Peyer's patch (tissue), 4 donors: ENCODE data around the gene SEMA4D. TPM values are rescaled to one million over a fixed set of nuclear protein-coding genes. Genes with fewer than 3 reads are reported as not detected.
A peak's percentile ranks its signal among the peaks of the same experiment; 100 is the strongest.

Source experiments
- DNase-seq, 3 donors: peaks; one replicate each; pipeline ENCODE4 v3.0.0-alpha.2; 2017 to 2019
- H3K27ac ChIP-seq, 4 donors: fragments of 200-600 bp; sonication (generic); one replicate each; pipeline ENCODE4 v1.5.1; 2016 to 2019
- H3K27me3 ChIP-seq, 2 donors: fragments of 200-600 bp; sonication (generic); one replicate each; pipeline ENCODE4 v1.5.1; 2019
- H3K36me3 ChIP-seq, 3 donors: fragments of 200-600 bp; sonication (generic); one replicate each; pipeline ENCODE4 v1.5.1; 2016 to 2019
- H3K4me1 ChIP-seq, 4 donors: fragments of 200-600 bp; sonication (generic); one replicate each; pipeline ENCODE4 v1.5.1; 2016 to 2019
- H3K4me3 ChIP-seq, 4 donors: fragments of 200-600 bp; sonication (generic); 1 replicate in 3 of 4; 2 replicates in 1 of 4; pipeline ENCODE4 v1.5.1; 2016 to 2019; ENCODE audit warnings: mild to moderate bottlenecking in 1 of 4
- H3K9me3 ChIP-seq, 4 donors: fragments of 200-600 bp; sonication (generic); one replicate each; pipeline ENCODE4 v1.5.1; 2016 to 2019; ENCODE audit warnings: mild to moderate bottlenecking in 1 of 4
- POLR2A ChIP-seq, 2 donors: fragments of 450-650 bp; IDR thresholded peaks; one replicate each; pipeline ENCODE4 v1.5.1; 2017; ENCODE audit warnings: antibody characterized with exemption in 2 of 2, mild to moderate bottlenecking in 2 of 2, moderate library complexity in 2 of 2
- total RNA-seq, 4 donors: library from RNA; depleted of rRNA; stranded (reverse); fragments of >200 nt; gene quantifications; one replicate each; pipeline ENCODE4 v1.1.0, GENCODE V29; 2016
- TF ChIP-seq, protein P1 (sequence below), 6 experiments: fragments of 450-650 bp in 4 of 6; fragments of 200-600 bp in 2 of 6; sonication (generic) in 1 of 6; IDR thresholded peaks; one replicate each; pipeline ENCODE4 v1.5.1; 2017 to 2019; ENCODE audit warnings: antibody characterized with exemption in 6 of 6, mild to moderate bottlenecking in 3 of 6, moderate library complexity in 1 of 6

SEMA4D gene
- total RNA-seq, 4 donors from 2014 or later, result 24.3 to 124 (median 30.0) TPM

GRCh38 chr9:89360465-89360864 is 137.4 kb downstream of the SEMA4D start:
- no peak for TF ChIP-seq POLR2A (IDR thresholded peaks at IDR 0.05)
- TF ChIP-seq, protein P1, sequence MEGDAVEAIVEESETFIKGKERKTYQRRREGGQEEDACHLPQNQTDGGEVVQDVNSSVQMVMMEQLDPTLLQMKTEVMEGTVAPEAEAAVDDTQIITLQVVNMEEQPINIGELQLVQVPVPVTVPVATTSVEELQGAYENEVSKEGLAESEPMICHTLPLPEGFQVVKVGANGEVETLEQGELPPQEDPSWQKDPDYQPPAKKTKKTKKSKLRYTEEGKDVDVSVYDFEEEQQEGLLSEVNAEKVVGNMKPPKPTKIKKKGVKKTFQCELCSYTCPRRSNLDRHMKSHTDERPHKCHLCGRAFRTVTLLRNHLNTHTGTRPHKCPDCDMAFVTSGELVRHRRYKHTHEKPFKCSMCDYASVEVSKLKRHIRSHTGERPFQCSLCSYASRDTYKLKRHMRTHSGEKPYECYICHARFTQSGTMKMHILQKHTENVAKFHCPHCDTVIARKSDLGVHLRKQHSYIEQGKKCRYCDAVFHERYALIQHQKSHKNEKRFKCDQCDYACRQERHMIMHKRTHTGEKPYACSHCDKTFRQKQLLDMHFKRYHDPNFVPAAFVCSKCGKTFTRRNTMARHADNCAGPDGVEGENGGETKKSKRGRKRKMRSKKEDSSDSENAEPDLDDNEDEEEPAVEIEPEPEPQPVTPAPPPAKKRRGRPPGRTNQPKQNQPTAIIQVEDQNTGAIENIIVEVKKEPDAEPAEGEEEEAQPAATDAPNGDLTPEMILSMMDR (IDR thresholded peaks at IDR 0.05), result no peak
- H3K9me3 ChIP-seq, result no peaks in the 10 kb centered on the region
- no peaks in the 10 kb centered on the region for H3K4me1 ChIP-seq
- H3K27ac ChIP-seq, result no peak overlapping the region
- H3K27me3 ChIP-seq, result no peaks in the 10 kb centered on the region
- H3K4me3 ChIP-seq, result no peak overlapping the region
- peaks cover 0 to 71% (median 0%) of the 10 kb centered on the region in 3 donors for H3K36me3 ChIP-seq
- DNase-seq, result peak in 1 of 3 donors; percentile 36

GRCh38 chr9:89359751-89360261 is 138.1 kb downstream of the SEMA4D start:
- Histone ChIP-seq H3K36me3 (peaks cover 0 to 78% (median 0%) of the 10 kb centered on the region in 3 donors), H3K27ac (no peak overlapping the region), H3K27me3 (no peaks in the 10 kb centered on the region), H3K9me3 (no peaks in the 10 kb centered on the region), H3K4me3 (no peak overlapping the region), H3K4me1 (no peaks in the 10 kb centered on the region)
- no peak for TF ChIP-seq POLR2A (IDR thresholded peaks at IDR 0.05)
- TF ChIP-seq, protein P1 (IDR thresholded peaks at IDR 0.05), result no peak
- peak in 1 of 3 donors; percentile 37 for DNase-seq

- H3K27me3 ChIP-seq, result no peaks in the 10 kb centered on the region
- H3K9me3 ChIP-seq, result no peaks in the 10 kb centered on the region
- no peak for DNase-seq
- H3K36me3 ChIP-seq, result peaks cover 0 to 86% (median 0%) of the 10 kb centered on the region in 3 donors
- no peak overlapping the region for H3K27ac ChIP-seq
- no peak overlapping the region for H3K4me3 ChIP-seq
- H3K4me1 ChIP-seq, result no peaks in the 10 kb centered on the region
- no peak for TF ChIP-seq POLR2A (IDR thresholded peaks at IDR 0.05)
- TF ChIP-seq, protein P1 (IDR thresholded peaks at IDR 0.05), result no peak
Measured at GRCh38 chr9:89358985-89359384, 138.9 kb downstream of the SEMA4D start.

DNA sequence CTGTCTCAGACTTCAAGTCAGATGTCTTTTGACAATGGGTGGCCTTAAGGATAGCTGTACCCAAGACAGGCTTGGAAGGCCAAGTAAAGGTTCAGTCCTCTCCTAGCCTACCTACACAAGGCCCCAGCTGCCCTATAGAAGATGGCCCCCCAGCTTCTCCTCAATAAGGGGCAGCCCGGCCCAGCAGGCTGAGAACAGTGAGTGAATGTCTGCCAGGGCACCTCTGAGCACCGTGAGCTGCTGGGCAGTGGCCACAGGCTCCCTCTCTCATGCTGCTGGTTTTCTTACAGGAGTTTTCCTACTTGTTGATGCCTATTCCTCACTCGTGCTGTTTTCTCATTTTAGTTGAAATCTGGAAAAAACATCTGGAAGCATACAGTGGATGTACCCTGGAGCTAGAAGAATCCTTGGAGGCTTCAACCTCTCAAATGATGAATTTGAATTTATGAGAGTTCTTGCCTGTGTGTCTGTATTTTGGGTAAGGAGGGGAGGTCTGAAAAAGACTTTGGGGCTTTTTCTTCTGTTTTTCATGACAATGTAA is 139.5 kb downstream of the SEMA4D start:
- Histone ChIP-seq H3K27me3 (no peaks in the 10 kb centered on the region), H3K36me3 (peaks cover 0 to 91% (median 0%) of the 10 kb centered on the region in 3 donors), H3K4me1 (no peaks in the 10 kb centered on the region), H3K4me3 (no peak overlapping the region), H3K27ac (no peak overlapping the region), H3K9me3 (no peaks in the 10 kb centered on the region)
- DNase-seq, result no peak
- TF ChIP-seq POLR2A (IDR thresholded peaks at IDR 0.05), result no peak
- TF ChIP-seq, protein P1 (IDR thresholded peaks at IDR 0.05), result no peak

DNA sequence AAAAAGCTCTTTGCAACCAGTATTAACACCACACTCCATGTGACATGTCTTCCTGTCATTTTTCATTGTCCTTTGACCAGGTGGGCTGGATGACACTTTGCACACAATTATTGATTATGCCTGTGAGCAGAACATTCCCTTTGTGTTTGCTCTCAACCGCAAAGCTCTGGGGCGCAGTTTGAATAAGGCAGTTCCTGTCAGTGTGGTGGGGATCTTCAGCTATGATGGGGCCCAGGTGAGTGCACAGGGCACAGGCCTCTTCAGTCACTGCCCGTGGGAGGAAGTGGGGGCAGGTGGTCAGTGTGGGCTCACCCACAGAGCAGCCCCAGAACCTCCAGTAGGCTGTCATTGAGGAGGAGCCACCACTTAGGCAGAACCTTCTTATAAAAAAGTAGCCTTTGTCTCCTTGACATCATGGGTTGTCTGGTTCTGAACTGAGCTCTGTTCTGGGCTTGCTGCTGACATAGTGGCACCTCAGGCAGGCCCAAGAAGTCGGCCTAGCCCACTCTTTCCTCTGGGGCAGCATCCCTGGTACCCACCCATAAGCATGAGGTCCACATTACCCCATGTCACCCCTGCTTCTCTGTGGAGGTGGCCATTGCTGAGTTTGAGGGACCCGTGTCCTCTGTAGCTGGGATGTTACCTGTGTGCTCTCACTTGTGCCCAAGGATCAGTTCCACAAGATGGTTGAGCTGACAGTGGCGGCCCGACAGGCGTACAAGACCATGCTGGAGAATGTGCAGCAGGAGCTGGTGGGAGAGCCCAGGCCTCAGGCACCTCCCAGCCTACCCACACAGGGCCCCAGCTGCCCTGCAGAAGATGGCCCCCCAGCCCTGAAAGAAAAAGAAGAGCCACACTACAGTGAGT is 140.3 kb downstream of the SEMA4D start:
- H3K4me3 ChIP-seq, result no peak overlapping the region
- DNase-seq, result no peak
- H3K27ac ChIP-seq, result no peak overlapping the region
- H3K36me3 ChIP-seq, result peaks cover 0 to 97% (median 0%) of the 10 kb centered on the region in 3 donors
- H3K4me1 ChIP-seq, result no peaks in the 10 kb centered on the region
- H3K9me3 ChIP-seq, result no peaks in the 10 kb centered on the region
- no peak for TF ChIP-seq POLR2A (IDR thresholded peaks at IDR 0.05)
- TF ChIP-seq, protein P1 (IDR thresholded peaks at IDR 0.05), result no peak
- no peaks in the 10 kb centered on the region for H3K27me3 ChIP-seq
